HG02571 (cell line): ENCODE data around the gene HDAC6.
"Not testable (repeated sequence)": the region's sequence is repeated elsewhere in the genome, so short reads cannot be mapped to it uniquely, and the experiment has no call there.

Source experiments
- ATAC-seq: cut with Tn5 transposase; IDR thresholded peaks from one replicate; pipeline ENCODE4 v1.9.1; 2021; ENCODE audit warnings: mild to moderate bottlenecking, moderate library complexity; ENCODE audit not compliant: unreplicated experiment

Gene HDAC6

GRCh38 chrX:48789366-48790220 is 12.3 kb upstream of the HDAC6 start:
- ATAC-seq = no peak

GRCh38 chrX:48790477-48790876 is 11.4 kb upstream of the HDAC6 start:
- ATAC-seq = no peak

GRCh38 chrX:48791063-48791820 is 10.6 kb upstream of the HDAC6 start:
- ATAC-seq = no peak

GRCh38 chrX:48792219-48792618 is 9.6 kb upstream of the HDAC6 start:
- ATAC-seq = no peak

GRCh38 chrX:48793935-48794334 is 7.9 kb upstream of the HDAC6 start:
- ATAC-seq = no peak

- ATAC-seq = no peak
Measured at GRCh38 chrX:48794340-48794910, 7.4 kb upstream of the HDAC6 start.

GRCh38 chrX:48794911-48795515 is 6.9 kb upstream of the HDAC6 start:
- no peak for ATAC-seq

GRCh38 chrX:48798318-48798717 is 3.5 kb upstream of the HDAC6 start:
- no peak for ATAC-seq

- ATAC-seq = no peak
Measured at GRCh38 chrX:48800574-48801279, 1.1 kb upstream of the HDAC6 start.

GRCh38 chrX:48802089-48802904 is 430 bp downstream of the HDAC6 start:
- peak; percentile 39 for ATAC-seq

GRCh38 chrX:48802905-48803200 is 986 bp downstream of the HDAC6 start:
- ATAC-seq = no peak

GRCh38 chrX:48806081-48806480 is 4.2 kb downstream of the HDAC6 start:
- no peak for ATAC-seq

GRCh38 chrX:48813644-48814043 is 11.8 kb downstream of the HDAC6 start:
- no peak for ATAC-seq

- ATAC-seq = no peak
Measured at GRCh38 chrX:48814722-48815121, 12.9 kb downstream of the HDAC6 start.

GRCh38 chrX:48815266-48815665 is 13.4 kb downstream of the HDAC6 start:
- ATAC-seq = no peak

GRCh38 chrX:48816014-48816810 is 14.3 kb downstream of the HDAC6 start:
- no peak for ATAC-seq

GRCh38 chrX:48818098-48818497 is 16.2 kb downstream of the HDAC6 start:
- ATAC-seq = no peak

GRCh38 chrX:48818866-48819265 is 17.0 kb downstream of the HDAC6 start:
- ATAC-seq = no peak

- ATAC-seq = not testable (repeated sequence)
Measured at GRCh38 chrX:48819394-48819793, 17.5 kb downstream of the HDAC6 start.
